Dendritic cell treated with granulocyte-macrophage colony-stimulating factor and Interleukin-4, amounts not matched to agents 40 ng/mL and 50 ng/mL, for 4 days (primary cell): ENCODE data around the gene NYNRIN.

ENCODE experiments used
- H3K27ac Mint-ChIP-seq: one replicate; pipeline ENCODE4 v1.8.0; 2022; ENCODE audit warnings: mild to moderate bottlenecking, mixed read lengths
- H3K27me3 Mint-ChIP-seq: one replicate; pipeline ENCODE4 v1.8.0; 2022; ENCODE audit warnings: mild to moderate bottlenecking, mixed read lengths
- H3K36me3 Mint-ChIP-seq: one replicate; pipeline ENCODE4 v1.8.0; 2022; ENCODE audit warnings: low read depth, mixed read lengths
- H3K4me1 Mint-ChIP-seq: one replicate; pipeline ENCODE4 v1.8.0; 2022; ENCODE audit warnings: low read depth, mixed read lengths
- H3K4me3 Mint-ChIP-seq: one replicate; pipeline ENCODE4 v1.8.0; 2022; ENCODE audit warnings: mild to moderate bottlenecking, moderate library complexity, mixed read lengths
- H3K9me3 Mint-ChIP-seq: one replicate; pipeline ENCODE4 v1.8.0; 2022; ENCODE audit warnings: mixed read lengths
- intact Hi-C: fragments of 100-400 bp; cut with micrococcal nuclease; formaldehyde crosslinking; loops from one replicate; pipeline ENCODE4 v1.15.0; 2022

The NYNRIN gene

GRCh38 chr14:24408764-24409163 is 10.0 kb downstream of the NYNRIN start:
- H3K9me3 Mint-ChIP-seq, result no peaks in the 10 kb centered on the region
- no peak overlapping the region for H3K4me3 Mint-ChIP-seq
- intact Hi-C loops, result no loop called here
- no peaks in the 10 kb centered on the region for H3K36me3 Mint-ChIP-seq
- H3K27ac Mint-ChIP-seq, result no peak overlapping the region
- H3K27me3 Mint-ChIP-seq, result peaks cover 1% of the 10 kb centered on the region
- no peaks in the 10 kb centered on the region for H3K4me1 Mint-ChIP-seq

- Mint-ChIP-seq H3K36me3 (no peaks in the 10 kb centered on the region), H3K4me1 (no peaks in the 10 kb centered on the region), H3K9me3 (no peaks in the 10 kb centered on the region), H3K4me3 (no peak overlapping the region), H3K27me3 (peaks cover 1% of the 10 kb centered on the region), H3K27ac (no peak overlapping the region)
- intact Hi-C loops, result no loop called here
These were observed 10.4 kb downstream of the NYNRIN start for GRCh38 chr14:24409192-24409591.

DNA sequence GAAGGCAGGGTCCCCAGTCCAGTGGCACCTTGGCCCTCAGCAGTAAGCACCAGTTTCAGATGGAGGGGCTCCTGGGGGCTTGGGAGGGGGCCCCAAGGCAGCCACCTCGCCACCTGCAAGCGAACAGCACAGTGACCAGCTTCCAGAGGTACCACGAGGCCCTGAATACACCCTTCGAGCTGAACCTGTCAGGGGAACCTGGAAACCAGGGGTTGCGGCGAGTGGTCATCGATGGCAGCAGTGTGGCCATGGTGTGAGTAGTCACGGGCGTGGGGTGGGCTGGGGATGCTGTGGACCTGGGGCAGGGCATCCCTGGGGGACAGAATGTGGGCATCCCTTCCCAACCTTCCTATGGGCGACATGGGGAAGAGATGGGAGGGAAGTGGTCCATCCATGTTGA is 11.2 kb downstream of the NYNRIN start:
- Mint-ChIP-seq H3K9me3 (no peaks in the 10 kb centered on the region), H3K4me3 (no peak overlapping the region), H3K4me1 (no peaks in the 10 kb centered on the region), H3K36me3 (no peaks in the 10 kb centered on the region), H3K27ac (no peak overlapping the region), H3K27me3 (peaks cover 1% of the 10 kb centered on the region)
- intact Hi-C loops, result loop anchor here (5.0 kb wide), 1 partner anchor 43 kb away; the partner anchor contains the start of gene NFATC4

DNA sequence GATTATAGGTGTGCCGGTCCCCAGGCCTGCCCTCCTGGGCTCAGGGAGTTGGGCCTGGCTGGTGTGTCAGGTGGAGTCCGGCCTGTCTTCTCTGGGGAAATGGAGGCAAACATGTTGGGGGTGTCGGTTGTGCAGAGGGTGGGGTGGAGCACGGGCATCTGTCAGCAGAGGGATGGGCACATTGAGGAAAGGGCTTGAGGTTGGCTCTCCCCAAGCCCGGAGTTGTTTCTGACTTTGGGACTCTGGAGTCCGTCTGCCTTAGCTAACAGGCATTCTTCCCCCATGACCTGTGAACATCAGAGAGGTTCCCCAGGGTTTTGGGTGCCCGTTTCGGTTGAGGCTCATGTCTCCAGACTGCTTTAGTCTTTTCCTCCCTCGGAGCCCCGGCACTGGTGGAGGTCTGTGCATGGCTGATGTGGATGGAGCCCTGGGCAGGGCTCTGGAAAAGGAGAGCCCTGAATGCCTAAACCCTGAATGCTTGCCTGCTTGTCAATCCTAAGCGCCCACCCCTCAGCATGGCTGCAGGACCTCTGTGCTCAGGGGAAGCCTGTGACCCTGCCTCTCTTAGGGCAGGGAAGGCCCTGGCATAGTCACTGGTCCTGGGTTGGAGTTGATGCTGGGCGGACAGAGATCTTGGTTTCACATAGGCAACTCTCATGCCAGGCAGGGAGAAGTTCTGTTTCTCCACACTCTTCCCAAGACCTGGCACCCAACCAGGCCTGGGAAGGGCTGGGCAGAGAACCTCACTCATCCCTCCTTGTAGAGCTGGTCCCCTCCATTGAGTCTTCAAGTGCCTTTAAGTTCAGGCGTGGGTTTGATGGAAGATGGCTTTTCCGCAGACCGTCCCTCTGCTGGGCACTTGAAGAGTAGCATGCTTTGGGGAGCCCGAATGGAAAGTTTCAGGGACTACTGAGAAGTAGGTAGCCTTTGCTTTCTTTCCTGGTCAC is 12.9 kb downstream of the NYNRIN start:
- no peaks in the 10 kb centered on the region for H3K9me3 Mint-ChIP-seq
- H3K36me3 Mint-ChIP-seq, result no peaks in the 10 kb centered on the region
- intact Hi-C loops, result loop anchor here (5.0 kb wide), 1 partner anchor 44 kb away; the partner anchor contains the start of gene NFATC4
- no peaks in the 10 kb centered on the region for H3K4me1 Mint-ChIP-seq
- peaks cover 1% of the 10 kb centered on the region for H3K27me3 Mint-ChIP-seq
- no peak overlapping the region for H3K4me3 Mint-ChIP-seq
- H3K27ac Mint-ChIP-seq, result no peak overlapping the region

- H3K9me3 Mint-ChIP-seq, result no peaks in the 10 kb centered on the region
- H3K4me3 Mint-ChIP-seq, result no peak overlapping the region
- intact Hi-C loops, result loop anchor here (5.0 kb wide), 1 partner anchor 47 kb away; the partner anchor contains the start of gene NFATC4
- H3K27me3 Mint-ChIP-seq, result peaks cover 11% of the 10 kb centered on the region
- no peak overlapping the region for H3K27ac Mint-ChIP-seq
- no peaks in the 10 kb centered on the region for H3K4me1 Mint-ChIP-seq
- no peaks in the 10 kb centered on the region for H3K36me3 Mint-ChIP-seq
These were observed 15.3 kb downstream of the NYNRIN start for GRCh38 chr14:24414077-24414476.

- Mint-ChIP-seq H3K9me3 (no peaks in the 10 kb centered on the region), H3K4me3 (no peak overlapping the region), H3K4me1 (no peaks in the 10 kb centered on the region), H3K36me3 (no peaks in the 10 kb centered on the region), H3K27ac (no peak overlapping the region), H3K27me3 (peaks cover 18% of the 10 kb centered on the region)
- intact Hi-C loops, result loop anchor here (5.0 kb wide), 1 partner anchor 48 kb away; the partner anchor contains the start of gene NFATC4
These were observed 16.1 kb downstream of the NYNRIN start for GRCh38 chr14:24414732-24415420.

- H3K9me3 Mint-ChIP-seq, result no peaks in the 10 kb centered on the region
- H3K4me1 Mint-ChIP-seq, result no peaks in the 10 kb centered on the region
- intact Hi-C loops, result no loop called here
- no peak overlapping the region for H3K4me3 Mint-ChIP-seq
- no peaks in the 10 kb centered on the region for H3K36me3 Mint-ChIP-seq
- H3K27me3 Mint-ChIP-seq, result peaks cover 18% of the 10 kb centered on the region
- H3K27ac Mint-ChIP-seq, result no peak overlapping the region
These were observed 16.8 kb downstream of the NYNRIN start for GRCh38 chr14:24415421-24416253.

- intact Hi-C loops, result no loop called here
- Mint-ChIP-seq H3K36me3 (no peaks in the 10 kb centered on the region), H3K9me3 (no peaks in the 10 kb centered on the region), H3K4me1 (no peaks in the 10 kb centered on the region), H3K27ac (no peak overlapping the region), H3K4me3 (no peak overlapping the region), H3K27me3 (peaks cover 18% of the 10 kb centered on the region)
These were observed 17.6 kb downstream of the NYNRIN start for GRCh38 chr14:24416254-24416931.

GRCh38 chr14:24416932-24417619 is 18.3 kb downstream of the NYNRIN start:
- no peaks in the 10 kb centered on the region for H3K36me3 Mint-ChIP-seq
- no peaks in the 10 kb centered on the region for H3K4me1 Mint-ChIP-seq
- no peak overlapping the region for H3K27ac Mint-ChIP-seq
- no peak overlapping the region for H3K4me3 Mint-ChIP-seq
- intact Hi-C loops, result no loop called here
- H3K9me3 Mint-ChIP-seq, result no peaks in the 10 kb centered on the region
- H3K27me3 Mint-ChIP-seq, result peaks cover 20% of the 10 kb centered on the region

DNA sequence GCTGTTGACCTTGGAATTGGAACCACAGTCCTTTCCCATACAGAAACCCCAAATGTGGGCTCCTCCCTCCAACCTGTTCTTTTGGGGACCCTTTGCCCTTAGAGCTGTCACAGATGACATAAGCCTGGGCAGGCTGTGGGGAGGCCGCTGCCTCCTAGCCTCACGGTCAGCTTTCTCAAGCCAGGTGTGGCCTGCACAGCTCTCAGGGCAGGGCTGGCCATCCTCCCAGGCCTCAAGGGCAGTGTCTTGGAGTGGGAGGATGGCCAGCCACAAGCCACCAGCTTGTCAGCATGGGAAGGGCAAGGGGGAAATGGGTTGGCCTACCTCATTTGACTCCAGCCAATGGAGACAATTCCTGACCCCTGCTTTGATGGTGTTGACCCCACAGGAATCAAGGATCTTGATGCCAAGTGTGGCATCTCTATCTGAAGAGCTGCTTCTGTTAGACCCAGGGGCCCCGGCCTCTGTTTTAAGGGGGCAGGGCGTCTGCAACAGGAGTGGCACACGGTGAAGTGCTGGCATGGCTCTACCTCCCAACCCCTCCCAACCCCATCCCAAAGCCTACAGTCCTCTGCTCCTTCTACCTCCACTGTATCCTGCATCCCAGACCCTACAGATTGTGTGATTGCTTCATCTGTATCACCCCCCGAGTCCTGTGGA is 19.2 kb downstream of the NYNRIN start:
- no peak overlapping the region for H3K4me3 Mint-ChIP-seq
- H3K36me3 Mint-ChIP-seq, result no peaks in the 10 kb centered on the region
- peaks cover 20% of the 10 kb centered on the region for H3K27me3 Mint-ChIP-seq

GRCh38 chr14:24418492-24418873 is 19.7 kb downstream of the NYNRIN start:
- intact Hi-C loops, result no loop called here
- H3K4me3 Mint-ChIP-seq, result no peak overlapping the region
- no peaks in the 10 kb centered on the region for H3K36me3 Mint-ChIP-seq
- H3K9me3 Mint-ChIP-seq, result no peaks in the 10 kb centered on the region
- H3K27ac Mint-ChIP-seq, result no peak overlapping the region
- peaks cover 20% of the 10 kb centered on the region for H3K27me3 Mint-ChIP-seq
- no peaks in the 10 kb centered on the region for H3K4me1 Mint-ChIP-seq

More for the DNA sequence above, 19.2 kb downstream of the NYNRIN start:
- Mint-ChIP-seq H3K4me1 (no peaks in the 10 kb centered on the region), H3K27ac (no peak overlapping the region), H3K9me3 (no peaks in the 10 kb centered on the region)
- intact Hi-C loops, result no loop called here

- intact Hi-C loops, result no loop called here
- no peaks in the 10 kb centered on the region for H3K36me3 Mint-ChIP-seq
- no peaks in the 10 kb centered on the region for H3K9me3 Mint-ChIP-seq
- peaks cover 21% of the 10 kb centered on the region for H3K4me1 Mint-ChIP-seq
- H3K27ac Mint-ChIP-seq, result no peak overlapping the region
- H3K4me3 Mint-ChIP-seq, result no peak overlapping the region
- H3K27me3 Mint-ChIP-seq, result peaks cover 16% of the 10 kb centered on the region
These were observed 23.5 kb downstream of the NYNRIN start for GRCh38 chr14:24422261-24422660.
